Neural cell (in vitro differentiated cells): Measurements from ENCODE around the gene TMPRSS6. TPM values are rescaled to one million over a fixed set of nuclear protein-coding genes. Genes with fewer than 3 reads are reported as not detected.
A peak's percentile ranks its signal among the peaks of the same experiment; 100 is the strongest.

Experiments
- H2AFZ ChIP-seq: fragments of 200-600, 300-800 bp; sonication (generic), shearing (Covaris generic); 2 replicates; pipeline ENCODE4 v1.6.0; 2014; ENCODE audit warnings: low read depth, mild to moderate bottlenecking, antibody characterized with exemption, low read length, moderate library complexity
- H3F3A ChIP-seq: fragments of 200-600 bp; shearing (Covaris generic); 2 replicates; pipeline ENCODE4 v1.6.1; 2016; ENCODE audit warnings: mild to moderate bottlenecking, moderate library complexity, mixed read lengths, antibody characterized with exemption, low read length; ENCODE audit not compliant: insufficient read depth, poor library complexity, severe bottlenecking
- H3K27ac ChIP-seq: fragments of 200-600, 300-800 bp; sonication (generic), shearing (Covaris generic); 2 replicates; pipeline ENCODE4 v1.5.1; 2014; ENCODE audit warnings: mild to moderate bottlenecking, low read length, moderate library complexity
- H3K27me3 ChIP-seq: fragments of 300-800, 200-600 bp; sonication (generic), shearing (Covaris generic); 2 replicates; pipeline ENCODE4 v1.6.0; 2014; ENCODE audit warnings: mild to moderate bottlenecking, low read depth, low read length, moderate library complexity; ENCODE audit not compliant: insufficient read depth
- H3K36me3 ChIP-seq: fragments of 300-800, 200-600 bp; sonication (generic), shearing (Covaris generic); 2 replicates; pipeline ENCODE4 v1.5.1; 2014; ENCODE audit warnings: mild to moderate bottlenecking, antibody characterized with exemption, low read length, moderate library complexity; ENCODE audit not compliant: insufficient read depth
- H3K4me2 ChIP-seq: fragments of 300-800, 200-600 bp; sonication (generic), shearing (Covaris generic); 2 replicates; pipeline ENCODE4 v1.6.0; 2014; ENCODE audit warnings: mild to moderate bottlenecking, low read length
- H3K4me3 ChIP-seq: fragments of 300-800, 200-600 bp; sonication (generic), shearing (Covaris generic); 2 replicates; pipeline ENCODE4 v1.5.1; 2014; ENCODE audit warnings: mild to moderate bottlenecking, low read length, moderate library complexity
- H3K79me2 ChIP-seq: fragments of 200-600 bp; shearing (Covaris generic); replicated peaks from 2 replicates; pipeline ENCODE4 v1.6.0; 2014; ENCODE audit warnings: mild to moderate bottlenecking, low read length, moderate library complexity; ENCODE audit not compliant: insufficient read depth
- H3K9ac ChIP-seq: fragments of 300-800, 200-600 bp; sonication (generic), shearing (Covaris generic); 2 replicates; pipeline ENCODE4 v1.6.1; 2016; ENCODE audit warnings: mild to moderate bottlenecking, low read length, mixed read lengths
- H3K9me2 ChIP-seq: fragments of 200-600 bp; shearing (Covaris generic); 2 replicates; pipeline ENCODE4 v1.6.1; 2016; ENCODE audit warnings: mild to moderate bottlenecking, low read length, mixed read lengths; ENCODE audit not compliant: insufficient read depth
- H3K9me3 ChIP-seq: fragments of 200-600, 300-800 bp; sonication (generic), shearing (Covaris generic); 2 replicates; pipeline ENCODE4 v1.6.1; 2016; ENCODE audit warnings: mild to moderate bottlenecking, mixed run types, low read length, moderate library complexity, mixed read lengths
- H4K20me1 ChIP-seq: fragments of 200-600 bp; shearing (Covaris generic); 2 replicates; pipeline ENCODE4 v1.6.1; 2016; ENCODE audit warnings: mild to moderate bottlenecking, mixed run types; ENCODE audit not compliant: insufficient read depth
- EP300 ChIP-seq: fragments of 450-650 bp; conservative IDR thresholded peaks from 2 replicates; pipeline ENCODE4 v1.6.1; 2014; ENCODE audit warnings: antibody characterized with exemption, mild to moderate bottlenecking, moderate library complexity; ENCODE audit not compliant: poor library complexity, severe bottlenecking
- EZH2 ChIP-seq: fragments of 200-600, 300-800 bp; shearing (Covaris generic), sonication (generic); IDR thresholded peaks from 2 replicates; pipeline ENCODE4 v1.6.1; 2014; ENCODE audit warnings: antibody characterized with exemption, low read length, borderline replicate concordance, mild to moderate bottlenecking; ENCODE audit not compliant: insufficient read depth, poor library complexity, severe bottlenecking
- MXI1 ChIP-seq: fragments of 450-650 bp; conservative IDR thresholded peaks from 2 replicates; pipeline ENCODE4 v1.6.1; 2014; ENCODE audit warnings: antibody characterized with exemption, mild to moderate bottlenecking; ENCODE audit not compliant: poor library complexity, severe bottlenecking
- POLR2AphosphoS5 ChIP-seq: IDR thresholded peaks from 2 replicates; pipeline ENCODE4 v1.6.1; 2012
- RAD21 ChIP-seq: fragments of 450-650 bp; conservative IDR thresholded peaks from 2 replicates; pipeline ENCODE4 v1.6.1; 2014; ENCODE audit warnings: antibody characterized with exemption, mild to moderate bottlenecking, moderate library complexity
- SMC3 ChIP-seq: fragments of 450-650 bp; conservative IDR thresholded peaks from 2 replicates; pipeline ENCODE4 v1.6.1; 2014; ENCODE audit warnings: antibody characterized with exemption, mild to moderate bottlenecking, moderate library complexity; ENCODE audit not compliant: poor library complexity
- TAF1 ChIP-seq: IDR thresholded peaks from 2 replicates; pipeline ENCODE4 v1.6.1; 2012; ENCODE audit warnings: low read depth
- polyA plus RNA-seq: library from polyadenylated mRNA; depleted of rRNA; stranded (reverse); fragments of >200 nt; gene quantifications from 2 replicates; pipeline ENCODE4 v1.2.3, GENCODE V29; 2014
- TF ChIP-seq, protein P1 (sequence below): fragments of 450-650 bp; IDR thresholded peaks from 2 replicates; pipeline ENCODE4 v1.5.1; 2014; ENCODE audit warnings: antibody characterized with exemption, mild to moderate bottlenecking, moderate library complexity; ENCODE audit not compliant: poor library complexity, severe bottlenecking
- TF ChIP-seq, protein P2 (sequence below): IDR thresholded peaks from 2 replicates; pipeline ENCODE4 v1.6.1; 2012; ENCODE audit warnings: borderline replicate concordance

The TMPRSS6 gene
- polyA plus RNA-seq, 1 donor from 2014 or later: not detected

DNA sequence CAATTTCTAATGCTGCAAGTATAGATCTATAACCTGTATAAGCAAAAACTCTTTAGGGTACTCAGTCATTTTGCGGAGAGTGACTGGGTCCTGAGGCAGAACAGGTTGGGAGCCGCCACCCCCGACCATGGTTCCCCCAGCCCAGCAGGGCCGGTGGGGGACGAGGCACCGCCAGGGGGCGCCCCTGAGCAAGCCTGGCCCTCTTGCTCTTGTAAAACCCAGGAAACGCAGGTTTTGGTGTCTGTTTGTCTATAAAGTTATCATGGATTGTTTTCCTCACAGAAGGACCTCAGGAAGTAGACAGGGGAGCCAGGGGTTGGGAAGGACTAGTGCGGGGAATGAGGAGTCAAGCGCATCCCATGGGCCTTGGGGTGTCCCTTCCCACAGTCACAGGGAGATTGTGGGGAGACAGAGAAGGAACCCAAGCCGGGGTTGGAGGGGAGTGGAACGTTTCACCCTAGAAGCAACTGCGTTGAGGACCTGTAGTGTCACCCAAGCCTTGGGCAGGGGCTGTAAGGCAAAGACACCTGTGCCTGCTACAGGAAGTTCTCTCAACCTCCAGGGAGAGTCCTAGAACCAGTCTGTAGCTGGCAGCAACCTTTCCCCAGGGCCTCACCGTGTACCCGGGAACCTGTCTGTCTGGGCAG, 31.6 kb downstream of the TMPRSS6 start:
- no peaks in the 10 kb centered on the region for H3K27me3 ChIP-seq
- no peaks in the 10 kb centered on the region for H3K9me2 ChIP-seq
- no peaks in the 10 kb centered on the region for H4K20me1 ChIP-seq
- no peaks in the 10 kb centered on the region for H3K79me2 ChIP-seq
- no peak overlapping the region for H3K4me3 ChIP-seq
- H3K27ac ChIP-seq: no peak overlapping the region
- H2AFZ ChIP-seq: no peak overlapping the region
- no peak overlapping the region for H3K9ac ChIP-seq
- H3K36me3 ChIP-seq: no peaks in the 10 kb centered on the region
- no peaks in the 10 kb centered on the region for H3F3A ChIP-seq
- no peak overlapping the region for H3K4me2 ChIP-seq
- TF ChIP-seq EP300: no peak
- TF ChIP-seq, protein P1, sequence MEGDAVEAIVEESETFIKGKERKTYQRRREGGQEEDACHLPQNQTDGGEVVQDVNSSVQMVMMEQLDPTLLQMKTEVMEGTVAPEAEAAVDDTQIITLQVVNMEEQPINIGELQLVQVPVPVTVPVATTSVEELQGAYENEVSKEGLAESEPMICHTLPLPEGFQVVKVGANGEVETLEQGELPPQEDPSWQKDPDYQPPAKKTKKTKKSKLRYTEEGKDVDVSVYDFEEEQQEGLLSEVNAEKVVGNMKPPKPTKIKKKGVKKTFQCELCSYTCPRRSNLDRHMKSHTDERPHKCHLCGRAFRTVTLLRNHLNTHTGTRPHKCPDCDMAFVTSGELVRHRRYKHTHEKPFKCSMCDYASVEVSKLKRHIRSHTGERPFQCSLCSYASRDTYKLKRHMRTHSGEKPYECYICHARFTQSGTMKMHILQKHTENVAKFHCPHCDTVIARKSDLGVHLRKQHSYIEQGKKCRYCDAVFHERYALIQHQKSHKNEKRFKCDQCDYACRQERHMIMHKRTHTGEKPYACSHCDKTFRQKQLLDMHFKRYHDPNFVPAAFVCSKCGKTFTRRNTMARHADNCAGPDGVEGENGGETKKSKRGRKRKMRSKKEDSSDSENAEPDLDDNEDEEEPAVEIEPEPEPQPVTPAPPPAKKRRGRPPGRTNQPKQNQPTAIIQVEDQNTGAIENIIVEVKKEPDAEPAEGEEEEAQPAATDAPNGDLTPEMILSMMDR: peak; percentile 56
- TF ChIP-seq MXI1: no peak
- TF ChIP-seq TAF1: no peak
- TF ChIP-seq, protein P2, sequence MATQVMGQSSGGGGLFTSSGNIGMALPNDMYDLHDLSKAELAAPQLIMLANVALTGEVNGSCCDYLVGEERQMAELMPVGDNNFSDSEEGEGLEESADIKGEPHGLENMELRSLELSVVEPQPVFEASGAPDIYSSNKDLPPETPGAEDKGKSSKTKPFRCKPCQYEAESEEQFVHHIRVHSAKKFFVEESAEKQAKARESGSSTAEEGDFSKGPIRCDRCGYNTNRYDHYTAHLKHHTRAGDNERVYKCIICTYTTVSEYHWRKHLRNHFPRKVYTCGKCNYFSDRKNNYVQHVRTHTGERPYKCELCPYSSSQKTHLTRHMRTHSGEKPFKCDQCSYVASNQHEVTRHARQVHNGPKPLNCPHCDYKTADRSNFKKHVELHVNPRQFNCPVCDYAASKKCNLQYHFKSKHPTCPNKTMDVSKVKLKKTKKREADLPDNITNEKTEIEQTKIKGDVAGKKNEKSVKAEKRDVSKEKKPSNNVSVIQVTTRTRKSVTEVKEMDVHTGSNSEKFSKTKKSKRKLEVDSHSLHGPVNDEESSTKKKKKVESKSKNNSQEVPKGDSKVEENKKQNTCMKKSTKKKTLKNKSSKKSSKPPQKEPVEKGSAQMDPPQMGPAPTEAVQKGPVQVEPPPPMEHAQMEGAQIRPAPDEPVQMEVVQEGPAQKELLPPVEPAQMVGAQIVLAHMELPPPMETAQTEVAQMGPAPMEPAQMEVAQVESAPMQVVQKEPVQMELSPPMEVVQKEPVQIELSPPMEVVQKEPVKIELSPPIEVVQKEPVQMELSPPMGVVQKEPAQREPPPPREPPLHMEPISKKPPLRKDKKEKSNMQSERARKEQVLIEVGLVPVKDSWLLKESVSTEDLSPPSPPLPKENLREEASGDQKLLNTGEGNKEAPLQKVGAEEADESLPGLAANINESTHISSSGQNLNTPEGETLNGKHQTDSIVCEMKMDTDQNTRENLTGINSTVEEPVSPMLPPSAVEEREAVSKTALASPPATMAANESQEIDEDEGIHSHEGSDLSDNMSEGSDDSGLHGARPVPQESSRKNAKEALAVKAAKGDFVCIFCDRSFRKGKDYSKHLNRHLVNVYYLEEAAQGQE: no peak
- TF ChIP-seq RAD21: peak; percentile 25
- TF ChIP-seq EZH2: no peak
- TF ChIP-seq SMC3: peak; percentile 41
- no peak for TF ChIP-seq POLR2AphosphoS5
- no peaks in the 10 kb centered on the region for H3K9me3 ChIP-seq

DNA sequence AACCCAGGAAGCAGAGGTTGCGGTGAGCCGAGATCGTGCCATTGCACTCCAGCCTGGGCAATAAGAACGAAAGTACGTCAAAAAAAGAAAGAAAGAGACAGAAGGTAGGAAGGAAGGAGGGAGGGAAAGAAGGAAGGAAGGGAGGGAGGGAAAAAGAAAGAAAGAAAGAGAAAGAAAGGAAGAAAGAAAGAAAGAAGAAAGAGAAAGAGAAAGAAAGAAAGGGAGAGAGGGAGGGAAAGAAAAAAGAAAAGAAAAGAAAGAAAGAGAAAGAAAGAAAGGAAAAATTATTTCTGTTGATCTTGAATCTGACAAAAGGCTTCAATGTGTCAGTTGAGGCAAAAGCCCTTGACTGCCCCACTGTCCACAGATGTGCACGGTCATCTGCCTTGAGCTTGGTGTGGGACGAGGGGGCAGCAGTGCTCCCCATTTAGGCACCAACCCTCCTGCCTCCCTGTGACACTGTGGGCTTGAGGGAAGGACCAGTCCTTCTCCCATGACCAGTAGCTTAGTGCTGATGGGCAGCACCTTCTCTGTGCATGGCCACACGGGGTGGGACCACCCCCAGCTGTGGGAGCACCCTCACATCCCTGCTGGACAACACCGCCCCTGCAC, 33.6 kb downstream of the TMPRSS6 start:
- Histone ChIP-seq H3K9me2 (no peaks in the 10 kb centered on the region), H2AFZ (no peak overlapping the region), H3K27me3 (peaks cover 3% of the 10 kb centered on the region), H3K9ac (no peak overlapping the region), H3K27ac (no peak overlapping the region), H3F3A (no peaks in the 10 kb centered on the region), H3K4me3 (no peak overlapping the region), H3K4me2 (no peak overlapping the region), H4K20me1 (no peaks in the 10 kb centered on the region), H3K9me3 (no peaks in the 10 kb centered on the region), H3K79me2 (no peaks in the 10 kb centered on the region), H3K36me3 (no peaks in the 10 kb centered on the region)
- TF ChIP-seq, protein P2: no peak
- TF ChIP-seq EP300 (no peak), EZH2 (no peak), TAF1 (no peak)
- TF ChIP-seq, protein P1: no peak
